Hindlimb muscle (tissue), 1 donor: ENCODE results near the gene PPM1E. TPM values are rescaled to one million over a fixed set of nuclear protein-coding genes. Genes with fewer than 3 reads are reported as not detected.
"Not testable (repeated sequence)": the region's sequence is repeated elsewhere in the genome, so short reads cannot be mapped to it uniquely, and the experiment has no call there.

ENCODE experiments used
- DNase-seq: peaks from one replicate; pipeline ENCODE4 v3.0.0-alpha.2; 2013
- polyA plus RNA-seq: library from polyadenylated mRNA; unstranded; fragments of 120-200 nt; gene quantifications from one replicate; pipeline ENCODE4 v1.2.1, GENCODE V29; 2013; ENCODE audit not compliant: insufficient read length

PPM1E gene
- polyA plus RNA-seq, 1 donor, result 2.2 TPM

DNA sequence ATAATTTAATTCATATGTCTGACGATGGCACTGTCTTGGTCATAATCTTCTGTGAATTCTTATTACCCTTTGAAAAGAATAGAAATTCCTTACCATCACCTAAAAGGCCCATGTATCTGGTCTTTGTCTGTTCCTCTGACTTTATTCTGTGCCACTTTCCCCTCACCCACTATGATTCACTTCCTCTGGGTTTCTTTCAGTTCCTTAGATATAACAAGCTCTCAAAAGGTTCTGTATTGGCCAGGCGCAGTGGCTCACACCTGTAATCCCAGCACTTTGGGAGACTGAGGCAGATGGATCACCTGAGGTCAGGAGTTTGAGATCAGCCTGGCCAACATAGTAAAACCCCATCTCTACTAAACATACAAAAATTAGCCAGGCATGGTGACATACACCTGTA is 198.7 kb downstream of the PPM1E start:
- not testable (repeated sequence) for DNase-seq

DNA sequence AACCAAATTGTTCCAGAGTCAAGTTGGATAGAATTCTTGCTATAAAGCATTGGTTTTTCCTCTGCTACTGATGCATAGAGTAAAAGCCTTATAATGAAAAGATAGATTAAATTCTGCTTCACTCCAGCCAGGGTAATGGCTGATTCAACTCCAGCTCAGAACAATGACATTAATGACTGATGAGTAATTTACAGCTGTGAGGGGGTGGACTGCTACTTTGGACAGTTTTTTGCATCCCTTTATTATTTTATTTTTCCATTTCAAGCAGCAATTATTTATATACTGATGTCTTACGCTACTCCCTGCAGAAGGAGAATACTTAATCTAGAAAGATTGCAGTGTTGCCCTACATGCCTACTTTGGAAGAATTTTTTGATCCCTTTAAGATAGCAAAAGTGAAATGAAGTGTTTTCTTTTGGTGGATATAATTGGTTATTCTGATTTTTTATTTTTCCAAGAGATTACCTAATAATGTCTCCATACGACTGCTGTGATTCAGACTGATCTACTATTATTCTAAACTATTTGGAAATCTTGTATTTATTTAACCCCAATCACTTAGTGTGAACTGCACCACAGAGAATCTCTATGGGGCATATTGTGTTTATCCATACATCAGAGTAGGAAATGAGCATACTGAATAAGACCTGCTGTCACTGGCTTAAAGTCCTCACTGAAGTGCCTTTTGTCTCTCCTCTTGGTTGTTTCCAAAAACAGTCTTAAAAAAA is 201.5 kb downstream of the PPM1E start:
- DNase-seq, result no peak

DNA sequence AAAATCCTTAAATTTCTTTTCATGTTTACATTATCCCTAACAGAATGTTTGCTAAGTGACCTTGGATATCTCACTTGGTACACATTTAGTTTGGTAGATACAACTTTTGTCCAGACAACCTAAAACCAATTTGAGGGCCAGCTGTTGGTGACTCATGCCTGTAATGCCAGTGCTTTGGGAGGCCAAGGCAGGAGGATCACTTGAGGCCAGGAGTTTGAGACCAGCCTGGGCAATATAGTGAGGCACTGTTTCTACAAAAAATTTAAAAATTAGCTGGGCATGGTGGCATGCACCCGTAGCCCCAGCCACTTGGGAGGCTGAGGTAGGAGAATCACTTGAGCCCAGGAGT is 202.0 kb downstream of the PPM1E start:
- DNase-seq, result not testable (repeated sequence)

DNA sequence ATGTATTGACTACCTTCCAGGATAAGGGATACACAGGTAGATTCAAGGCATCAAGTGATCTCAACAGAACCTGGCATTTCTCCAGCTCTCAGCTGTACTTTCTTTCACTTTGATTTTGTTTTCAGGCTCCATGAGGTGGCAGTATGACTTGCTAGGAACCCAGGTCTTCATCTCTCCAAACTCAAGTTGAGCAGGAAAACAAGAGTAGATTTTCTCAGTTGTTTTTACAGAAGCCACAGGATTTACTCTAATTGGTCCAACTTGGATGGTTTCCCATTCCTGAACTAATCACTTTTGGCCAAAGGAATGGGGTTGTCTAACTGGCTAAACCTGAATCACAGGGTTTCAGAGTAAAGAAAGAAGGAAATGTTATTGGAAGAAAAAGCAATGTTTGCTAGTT is 204.4 kb downstream of the PPM1E start:
- DNase-seq, result no peak

DNA sequence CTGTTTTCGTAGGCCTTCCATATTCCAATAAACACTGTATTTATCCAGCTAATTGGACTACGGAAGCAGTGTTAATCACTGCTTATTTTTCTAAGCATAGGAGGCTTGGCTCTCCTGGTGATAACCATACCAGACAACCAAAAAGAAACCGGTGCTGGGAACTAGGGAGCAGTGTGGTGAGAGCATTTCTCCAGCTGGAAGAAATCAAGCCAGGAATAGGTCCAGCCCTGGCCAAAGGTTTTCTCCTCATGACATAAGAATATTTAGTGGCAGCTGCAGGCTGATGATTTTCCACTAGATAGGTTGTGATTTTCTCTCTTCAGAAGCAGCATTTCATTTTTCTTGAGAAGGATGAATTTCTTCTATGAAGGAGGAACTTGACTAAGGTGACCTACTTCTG is 209.6 kb downstream of the PPM1E start:
- DNase-seq, result no peak

DNA sequence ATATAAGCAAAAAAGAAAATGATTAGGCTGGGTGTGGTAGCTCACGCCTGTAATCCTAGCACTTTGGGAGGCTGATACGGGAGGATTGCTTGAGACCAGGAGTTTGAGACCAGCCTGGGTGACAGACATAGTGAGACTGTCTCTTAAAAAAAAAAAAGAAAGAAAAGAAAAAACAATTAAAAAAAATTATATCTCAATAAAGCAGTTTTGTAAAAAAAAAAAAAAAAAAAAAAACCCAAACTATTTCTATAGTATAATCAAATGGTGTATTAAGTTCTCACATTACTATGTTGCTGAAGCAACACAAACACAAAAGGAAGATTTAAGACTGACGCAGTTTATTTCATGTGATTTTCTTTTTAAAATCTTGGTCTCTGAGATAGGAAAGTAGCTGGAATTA is 210.6 kb downstream of the PPM1E start:
- DNase-seq, result no peak

DNA sequence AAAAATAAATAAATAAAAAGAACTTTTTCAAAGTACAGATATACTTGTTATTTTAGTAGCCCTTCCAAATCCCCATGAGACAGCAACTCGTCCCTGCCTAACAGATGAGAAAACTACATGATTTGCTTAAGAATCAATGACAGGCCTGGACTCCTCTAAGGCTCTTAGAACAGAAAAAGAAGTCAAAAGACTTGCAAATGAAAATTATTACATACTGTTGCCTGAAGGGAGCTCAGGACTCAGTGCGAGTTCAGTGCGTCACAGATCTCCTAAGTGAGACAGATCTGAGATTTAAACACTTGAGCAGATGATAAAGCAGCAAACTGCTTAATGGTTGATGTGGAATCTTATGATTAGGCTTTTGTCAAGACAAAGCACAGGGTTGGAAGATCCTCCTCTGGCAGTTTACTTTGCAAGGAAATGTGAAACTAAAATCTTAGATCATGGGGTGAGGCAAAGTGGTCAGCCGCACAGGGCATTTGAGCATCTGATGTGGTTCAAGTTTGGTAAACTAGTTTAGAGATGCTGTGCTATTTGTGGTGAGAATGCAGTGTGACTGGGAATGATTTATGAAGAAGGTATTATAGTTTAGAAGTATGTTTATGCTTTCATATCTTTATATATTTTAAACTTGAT is 212.9 kb downstream of the PPM1E start:
- no peak for DNase-seq

DNA sequence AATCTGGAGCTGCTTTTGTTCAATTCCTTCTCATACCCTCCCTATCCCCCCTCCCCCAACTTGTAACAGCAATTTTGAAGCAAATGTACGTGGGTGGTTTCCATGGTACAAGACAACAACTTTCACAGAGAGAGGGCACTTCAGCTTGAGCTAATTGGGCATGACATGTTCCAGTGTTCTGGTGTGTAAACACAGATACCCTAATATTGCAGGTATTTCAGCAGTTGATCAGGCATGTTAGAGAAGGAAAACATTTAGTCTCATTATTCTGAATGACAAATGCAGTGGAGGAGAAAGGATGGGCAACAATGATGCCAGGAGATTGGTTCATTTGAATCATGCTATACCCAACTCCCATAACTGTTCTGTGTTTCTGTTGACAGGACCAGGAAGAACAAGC is 213.5 kb downstream of the PPM1E start:
- DNase-seq, result no peak

DNA sequence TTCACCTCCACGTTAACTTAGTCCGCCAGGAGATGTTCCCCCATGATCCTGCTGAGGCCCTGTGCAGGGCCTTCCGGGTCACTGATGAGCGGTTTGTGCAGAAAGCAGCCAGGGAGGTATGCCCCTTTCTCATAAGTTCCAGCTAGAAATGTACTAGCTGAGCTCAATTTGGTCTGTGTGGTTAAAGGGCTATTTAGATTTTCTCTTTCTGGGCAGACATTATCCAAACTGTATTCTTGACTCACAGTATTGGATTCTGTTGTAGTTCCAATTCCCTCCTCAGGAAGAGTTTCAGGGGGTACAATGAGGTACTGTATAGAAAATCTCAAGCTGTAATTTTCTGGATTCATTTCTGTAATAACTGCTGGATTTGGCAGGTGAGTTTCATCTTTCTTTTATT is 214.0 kb downstream of the PPM1E start:
- no peak for DNase-seq

DNA sequence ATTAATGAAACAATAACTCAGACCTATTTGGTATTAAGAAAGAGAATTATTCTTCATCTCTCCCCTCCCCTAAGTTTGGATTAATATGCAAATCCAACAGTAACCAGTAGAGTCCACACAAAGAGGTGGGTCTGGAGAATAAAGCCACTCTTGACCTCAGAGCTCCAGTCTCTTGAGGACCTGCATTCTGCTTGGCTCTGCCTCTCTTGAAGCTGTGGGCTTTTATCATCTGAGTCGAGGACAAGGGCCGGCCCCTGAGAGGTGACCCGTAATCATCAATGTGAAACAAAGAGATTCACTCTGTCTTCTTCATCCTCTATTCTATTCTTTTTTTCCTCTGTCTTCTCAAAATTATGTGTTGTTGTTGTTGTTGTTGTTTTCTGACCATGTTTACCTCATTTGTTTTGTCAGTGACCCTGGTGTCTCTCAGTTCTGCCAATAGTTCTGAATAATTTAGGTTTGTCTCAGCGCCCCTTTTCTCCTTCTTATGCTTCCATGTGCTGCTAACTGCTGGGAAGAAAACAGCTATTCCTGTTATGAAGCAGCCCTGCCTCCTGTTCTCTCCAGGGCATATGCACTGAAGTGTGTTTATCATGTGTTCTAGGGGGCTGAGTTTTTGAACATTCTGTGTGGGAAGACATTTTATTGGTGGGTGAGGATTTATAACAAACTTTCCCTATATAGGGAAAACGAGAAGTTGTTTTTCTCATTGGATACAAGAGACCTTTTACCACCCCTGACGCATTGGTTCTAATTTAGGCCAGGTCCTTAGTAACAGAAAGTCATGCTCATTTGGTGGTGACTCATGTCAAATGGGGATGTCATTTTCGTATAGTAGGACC is 215.2 kb downstream of the PPM1E start:
- DNase-seq, result no peak

DNA sequence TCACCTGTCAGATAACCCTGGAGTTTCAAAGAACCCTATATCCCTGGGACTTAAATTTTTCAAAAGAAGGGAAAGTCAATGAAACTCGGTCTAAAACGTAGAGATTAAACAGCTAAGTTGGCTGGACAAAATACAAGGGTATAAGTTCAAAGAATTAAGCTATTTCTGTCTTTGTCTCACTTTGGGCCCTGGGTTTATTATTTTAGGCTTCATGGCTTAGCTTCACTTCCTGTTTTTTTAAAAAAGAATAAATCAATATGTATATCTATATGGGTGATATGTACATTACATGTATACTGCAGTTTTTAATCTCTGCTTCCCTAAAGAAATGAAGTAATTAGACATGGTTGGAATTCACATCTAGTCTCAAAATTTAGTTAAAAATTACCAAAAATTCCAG is 218.7 kb downstream of the PPM1E start:
- DNase-seq, result no peak

DNA sequence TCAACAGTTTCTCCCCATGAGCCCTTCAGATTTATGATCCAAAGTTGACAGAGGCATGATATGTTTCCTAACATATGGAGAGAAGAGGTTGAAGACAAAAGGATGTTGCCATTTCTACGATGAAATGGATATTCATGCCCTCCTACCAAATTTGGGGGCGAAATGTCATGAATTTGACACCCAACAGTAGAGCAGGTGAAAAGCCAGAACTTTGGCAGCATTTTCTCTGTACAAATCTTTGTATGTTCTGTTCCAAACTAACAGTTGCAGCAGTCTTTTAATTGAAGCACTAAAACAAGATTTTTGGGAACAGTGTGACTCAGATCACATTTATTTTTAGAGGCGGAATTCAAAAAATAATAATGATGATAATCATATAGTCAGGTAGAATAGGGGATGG is 220.9 kb downstream of the PPM1E start:
- no peak for DNase-seq

DNA sequence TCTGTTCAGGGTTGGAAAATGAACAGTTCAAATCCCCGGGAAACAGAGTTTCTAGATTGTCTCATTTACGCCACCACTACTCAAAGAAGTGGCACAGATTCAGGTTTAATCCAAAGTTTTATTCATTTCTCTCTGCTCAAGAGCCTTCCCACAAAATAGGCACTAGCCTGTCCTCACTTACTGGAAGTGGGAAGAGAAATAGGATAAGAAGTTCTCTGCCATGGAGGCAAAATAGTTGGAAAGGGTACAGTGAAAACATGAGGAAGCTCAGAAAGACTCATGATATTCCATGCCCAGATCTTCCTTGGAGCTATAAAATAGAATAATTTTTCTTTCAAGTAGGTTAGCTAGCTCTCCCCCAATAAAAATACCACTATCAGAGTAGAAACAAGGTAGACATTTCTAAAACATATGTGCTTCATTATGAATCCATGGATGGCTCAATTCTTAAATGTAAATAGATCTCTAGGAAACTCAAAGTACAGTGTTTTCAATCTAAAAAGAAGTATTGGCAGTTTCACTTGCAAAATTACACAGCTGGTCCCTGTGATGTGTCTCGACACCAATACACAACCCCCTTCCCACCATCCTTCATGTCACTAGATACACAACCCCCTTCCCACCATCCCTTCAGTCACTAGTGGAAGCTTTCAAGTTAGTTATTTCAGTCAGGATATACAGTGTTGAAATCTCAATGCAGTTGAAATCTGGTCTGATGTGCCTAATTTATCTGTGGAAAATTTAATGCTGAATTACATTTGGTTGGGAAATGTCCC is 225.2 kb downstream of the PPM1E start:
- no peak for DNase-seq

DNA sequence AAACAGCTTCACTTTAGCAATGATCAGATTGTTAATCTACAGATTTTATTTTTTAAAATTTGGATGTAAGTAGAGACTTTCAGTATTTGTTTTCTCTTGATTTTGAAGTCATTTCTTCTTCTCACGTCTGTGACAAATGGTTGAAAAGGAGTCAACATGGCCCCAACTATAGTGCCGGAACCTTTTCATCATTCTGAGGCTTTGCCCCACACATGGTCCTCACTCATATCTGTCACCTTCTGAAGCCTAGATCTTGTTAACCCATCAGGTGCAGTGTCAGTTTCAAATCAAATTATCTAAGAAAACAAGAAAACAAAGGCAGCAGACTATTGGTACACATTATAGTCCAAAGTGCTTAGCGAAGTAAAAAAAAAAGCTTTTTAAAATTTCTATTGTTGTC is 227.0 kb downstream of the PPM1E start:
- no peak for DNase-seq

DNA sequence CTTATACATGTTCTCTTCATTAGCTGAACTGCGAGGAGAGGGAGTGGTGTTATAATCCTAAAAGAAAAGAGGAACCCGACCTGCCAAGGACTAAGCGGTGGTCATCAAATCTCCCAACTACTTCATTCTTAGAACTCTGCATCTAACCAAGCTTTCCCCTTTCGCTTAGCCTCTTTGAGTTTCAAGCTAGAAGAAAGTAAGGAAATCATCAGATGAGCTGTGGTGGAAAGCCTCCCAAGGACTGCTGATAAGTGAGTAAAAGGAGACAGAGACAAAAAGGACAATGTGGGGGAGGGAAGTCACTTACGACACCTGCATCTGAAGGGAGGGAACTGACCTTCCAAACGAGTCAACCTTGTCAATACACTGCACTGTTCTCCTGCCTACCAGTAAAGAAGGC is 229.7 kb downstream of the PPM1E start:
- DNase-seq, result no peak

DNA sequence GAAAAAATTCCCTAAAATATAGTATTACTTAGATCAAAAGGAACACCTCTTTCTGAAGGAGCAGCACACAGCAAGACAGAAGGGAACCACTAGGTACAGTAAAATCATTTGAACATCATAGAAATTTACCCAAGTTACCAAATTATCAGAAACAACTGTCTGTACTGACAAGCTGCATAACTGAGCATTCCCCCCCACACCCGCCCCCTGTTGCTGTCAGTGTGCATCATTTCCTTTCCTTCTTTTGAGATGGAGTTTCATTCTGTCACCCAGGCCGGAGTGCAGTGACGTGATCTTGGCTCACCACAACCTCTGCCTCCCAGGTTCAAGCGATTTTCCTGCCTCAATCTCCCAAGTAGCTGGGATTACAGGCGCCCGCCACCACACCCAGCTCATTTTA is 230.3 kb downstream of the PPM1E start:
- DNase-seq, result no peak

DNA sequence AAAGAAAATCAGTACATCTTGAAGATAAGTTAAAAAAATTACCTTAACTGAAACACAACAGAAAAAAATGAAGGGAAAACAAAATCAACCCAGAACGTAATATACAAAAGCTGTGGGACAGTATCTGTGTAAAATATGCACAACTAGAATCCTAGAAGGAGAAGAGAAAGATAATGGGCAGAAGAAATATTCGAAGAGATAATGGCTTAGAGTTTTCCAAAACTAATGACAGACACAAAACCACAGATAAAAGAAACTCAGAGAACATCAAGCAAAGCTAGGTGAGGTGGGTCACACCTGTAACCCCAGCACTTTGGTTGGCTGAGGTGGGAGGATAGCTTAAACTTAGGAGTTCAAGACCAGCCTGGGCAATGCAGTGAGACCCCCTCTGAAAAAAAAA is 234.0 kb downstream of the PPM1E start:
- no peak for DNase-seq

DNA sequence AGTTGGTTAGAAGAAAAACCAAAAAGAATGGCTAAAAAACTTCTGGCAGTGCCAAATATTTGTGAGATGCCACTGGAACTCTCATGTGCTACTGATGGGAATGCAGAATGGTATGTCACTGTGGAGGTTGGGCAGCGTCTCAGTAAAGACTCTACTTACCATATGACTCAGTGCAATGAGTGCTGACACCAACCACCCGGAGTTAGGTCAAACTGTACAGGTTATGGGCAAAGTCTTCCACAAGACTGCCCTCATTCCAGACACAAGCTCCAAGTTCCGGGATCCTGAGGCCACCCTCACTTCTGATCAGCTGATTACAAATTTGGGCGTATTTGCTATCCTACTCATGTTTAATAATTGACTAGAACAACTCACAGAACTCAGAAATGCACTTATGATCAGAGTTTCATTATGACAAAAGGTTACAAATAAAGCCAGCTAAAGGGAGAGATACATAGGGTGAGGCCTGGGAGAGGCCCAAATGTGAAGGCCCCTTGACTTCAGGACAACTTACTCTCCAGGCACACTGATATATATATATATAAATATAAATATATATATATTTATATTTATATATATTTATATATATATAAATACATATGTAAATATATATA is 236.2 kb downstream of the PPM1E start:
- no peak for DNase-seq

DNA sequence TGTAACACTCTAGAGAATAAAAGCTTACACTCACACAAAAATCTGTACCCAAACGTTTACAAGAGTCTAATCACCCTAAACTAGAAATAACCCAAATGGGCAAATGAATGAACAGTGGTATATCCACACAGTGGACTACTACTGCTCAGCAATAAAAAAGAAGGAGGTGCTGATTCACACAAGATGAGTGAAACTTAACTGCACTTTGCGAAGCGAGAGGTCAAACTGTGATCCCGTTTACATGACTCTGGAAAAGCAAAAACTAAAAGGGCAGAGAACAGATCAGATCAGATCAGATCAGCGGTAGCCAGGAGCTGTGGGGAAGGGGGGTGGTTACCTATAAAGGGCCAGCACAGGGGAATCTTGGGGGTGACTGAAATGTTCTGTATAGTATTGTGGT is 237.7 kb downstream of the PPM1E start:
- DNase-seq, result no peak

DNA sequence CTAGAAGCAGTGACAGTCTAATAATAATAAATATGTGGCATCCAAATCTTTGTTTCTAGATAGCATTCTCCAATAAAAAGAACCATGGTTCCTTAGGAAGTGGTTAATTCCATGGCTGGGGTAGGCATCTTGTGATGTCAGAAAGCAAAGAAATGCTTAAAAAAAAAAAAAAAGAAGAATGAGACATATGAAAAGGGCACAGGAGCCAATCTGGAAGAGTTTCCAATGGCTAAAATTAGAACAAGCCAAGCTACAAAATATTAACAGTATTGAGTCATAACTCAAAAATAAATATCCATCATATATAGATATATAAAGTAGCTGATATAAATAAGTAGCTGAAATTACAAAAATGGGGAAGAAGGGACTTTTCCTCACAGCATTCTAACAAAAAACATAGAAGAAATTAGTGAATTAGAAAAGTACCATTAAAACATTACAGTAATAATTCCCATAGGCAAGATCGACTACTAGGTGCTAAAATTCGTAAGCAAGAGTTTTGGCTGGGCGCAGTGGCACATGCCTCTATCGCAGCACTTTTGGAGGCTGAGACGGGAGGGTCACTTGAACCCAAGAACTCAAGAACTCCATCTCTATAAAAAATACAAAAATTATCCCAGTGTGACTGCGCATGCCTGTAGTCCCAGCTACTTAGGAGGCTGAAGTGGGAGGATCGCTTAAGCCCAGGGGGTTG is 239.7 kb downstream of the PPM1E start:
- DNase-seq, result no peak

DNA sequence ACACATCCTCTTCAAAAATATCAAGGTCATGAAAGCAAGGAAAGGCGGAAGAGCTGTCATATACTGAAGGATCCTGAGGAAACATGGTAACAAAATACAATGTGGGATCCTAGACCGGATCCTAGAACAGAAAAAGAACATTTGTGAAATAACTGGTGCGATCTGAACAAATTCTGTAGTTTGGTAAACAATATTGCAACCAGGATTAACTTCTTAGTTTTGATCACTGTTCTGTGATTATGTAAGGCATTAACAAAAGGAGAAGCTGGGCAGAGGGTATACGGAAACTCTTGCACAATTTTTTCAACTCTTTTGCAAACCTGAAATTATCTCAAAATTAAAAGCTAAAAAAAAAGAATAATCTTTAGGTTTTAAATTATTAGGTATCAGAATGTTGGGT is 241.3 kb downstream of the PPM1E start:
- no peak for DNase-seq
